HL-60/S4 treated with phorbol 12-myristate 13-acetate at 8.2 ng/mL for 4 days and 3 days (cell line): ENCODE results near the gene LRRC14B.
"Not testable (repeated sequence)": the region's sequence is repeated elsewhere in the genome, so short reads cannot be mapped to it uniquely, and the experiment has no call there.

Experiments used
- in situ Hi-C: fragments of 300-500 bp; cut with MboI; formaldehyde crosslinking; loops from 2 replicates; pipeline ENCODE4 v1.15.0; 2022; ENCODE audit warnings: low sequenced_read_pairs

LRRC14B gene

DNA sequence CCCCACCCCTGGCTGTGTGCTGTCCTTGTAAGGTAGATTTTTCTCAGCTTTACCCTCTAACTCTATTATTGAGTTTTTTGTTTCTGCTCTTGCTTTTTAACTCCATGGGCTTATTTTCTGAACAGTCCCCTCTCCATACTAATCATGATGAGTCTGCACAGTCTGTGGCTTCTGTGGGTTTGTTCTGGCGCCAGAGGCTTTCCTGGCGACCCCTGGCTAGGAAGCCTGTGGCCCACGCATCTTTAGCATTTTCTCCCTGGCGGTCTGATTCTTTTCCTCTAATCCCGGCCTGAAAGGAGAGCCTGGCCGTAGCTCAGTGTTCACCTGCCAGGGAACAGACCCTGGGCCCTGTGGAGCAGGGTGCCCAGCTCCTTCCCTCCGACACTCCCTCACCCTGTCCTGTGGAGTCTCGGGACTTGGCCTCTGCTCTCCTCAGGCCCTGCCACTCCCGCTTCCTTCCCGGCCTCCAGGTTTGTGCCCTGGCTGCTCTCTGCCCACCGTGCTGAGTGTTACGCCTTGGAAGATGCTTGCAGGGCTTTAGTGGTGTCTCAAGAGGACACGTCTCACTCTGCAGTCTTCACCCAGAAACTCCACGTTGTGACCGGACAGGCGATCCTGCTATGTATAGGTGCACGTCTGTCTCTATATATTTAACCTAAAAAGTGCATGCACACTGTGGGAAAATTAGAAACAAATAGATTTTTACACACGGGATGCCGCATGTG lies 31.7 kb upstream of the LRRC14B start:
- in situ Hi-C loops, result no loop called here

DNA sequence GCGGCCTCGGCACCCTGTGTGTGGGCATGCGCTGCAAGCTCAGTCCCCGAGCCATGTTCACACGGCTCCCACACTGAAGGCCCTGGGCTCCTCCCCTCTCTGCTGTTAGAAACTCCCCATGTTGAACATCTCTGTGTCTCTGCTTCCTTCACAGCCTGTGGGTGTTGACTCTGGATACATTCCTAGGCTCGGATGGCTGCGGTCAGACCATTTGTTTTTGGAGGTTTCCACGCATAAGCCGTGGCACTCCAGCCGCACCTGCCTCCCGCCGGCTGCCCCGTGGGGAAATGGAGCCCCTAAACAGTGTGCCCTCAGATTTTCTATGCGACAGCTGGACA lies 31.2 kb upstream of the LRRC14B start:
- in situ Hi-C loops, result no loop called here

DNA sequence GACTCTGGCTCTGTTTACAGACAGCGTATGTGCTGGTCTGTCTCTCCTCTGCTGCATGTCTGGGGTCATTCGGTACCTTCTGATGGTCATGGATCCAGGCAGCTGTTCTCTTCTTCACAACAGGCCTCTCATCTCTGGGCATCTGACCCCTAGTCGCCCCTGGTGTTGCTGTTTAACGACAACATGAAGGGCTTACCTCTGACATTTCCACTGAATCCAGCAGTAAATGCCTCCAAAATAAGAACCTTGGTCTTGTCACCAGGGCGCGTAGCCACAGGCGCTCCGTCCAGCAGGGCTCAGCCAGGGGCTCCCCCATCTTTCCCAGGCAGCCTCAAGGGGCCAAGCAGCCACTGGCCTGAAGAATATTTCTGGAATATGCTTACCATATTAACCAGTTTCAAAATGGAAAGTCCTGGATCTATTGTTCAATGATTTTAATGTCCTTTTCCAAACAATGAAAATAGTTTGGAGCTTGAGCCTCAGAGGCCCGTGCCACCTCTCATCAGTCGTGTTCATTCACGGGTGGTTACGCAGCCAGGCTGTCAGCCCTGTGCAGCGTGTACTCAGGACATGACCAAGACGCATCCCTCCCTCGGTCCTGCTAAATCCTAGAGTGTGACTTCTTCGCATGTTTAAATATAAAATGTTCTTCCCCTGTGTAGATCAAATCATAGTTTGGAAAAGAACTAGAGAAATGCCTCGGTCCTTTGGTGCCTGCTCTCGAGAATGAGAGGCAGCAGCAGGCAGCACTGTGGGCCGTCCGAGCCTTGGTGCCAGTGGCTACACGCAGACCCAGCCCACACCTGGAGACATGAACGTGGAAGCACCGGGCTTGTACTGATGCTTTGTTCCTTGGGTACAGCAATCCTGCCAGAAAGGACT lies 30.1 kb upstream of the LRRC14B start:
- in situ Hi-C loops, result no loop called here

DNA sequence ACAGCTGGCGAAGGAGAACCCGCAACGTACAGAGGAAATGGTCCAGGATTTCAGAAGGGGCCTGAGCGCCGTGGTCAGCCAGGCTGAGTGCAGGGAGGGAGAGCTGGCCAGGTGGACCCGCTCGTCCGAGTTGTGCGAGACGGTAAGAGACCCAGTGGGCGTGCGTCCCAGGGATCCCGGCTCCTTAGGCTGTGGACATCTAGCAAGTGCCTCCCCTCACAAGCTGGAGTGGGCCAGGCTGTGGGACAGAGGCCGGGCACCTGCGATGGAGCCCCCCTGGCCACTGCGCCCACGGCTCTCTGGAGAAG lies 29.5 kb upstream of the LRRC14B start:
- in situ Hi-C loops, result no loop called here

DNA sequence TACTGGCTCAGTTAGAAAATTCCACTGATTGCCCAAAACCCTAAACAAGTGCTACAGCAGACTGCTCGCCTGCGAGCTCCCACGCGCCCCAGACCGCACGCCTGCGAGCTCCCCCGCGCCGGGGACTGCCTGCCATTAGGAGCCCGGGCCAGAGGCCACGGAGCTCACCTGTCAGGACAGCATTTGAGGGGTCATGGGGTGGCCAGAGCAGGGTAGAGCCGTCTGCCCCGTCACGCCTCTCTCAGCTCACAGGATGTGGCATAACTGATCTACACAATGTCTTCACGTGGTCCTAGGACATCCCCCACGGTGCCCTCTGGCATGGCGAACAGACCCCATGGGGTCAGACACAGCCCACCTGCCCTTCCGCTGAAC lies 29.1 kb upstream of the LRRC14B start:
- in situ Hi-C loops, result no loop called here

DNA sequence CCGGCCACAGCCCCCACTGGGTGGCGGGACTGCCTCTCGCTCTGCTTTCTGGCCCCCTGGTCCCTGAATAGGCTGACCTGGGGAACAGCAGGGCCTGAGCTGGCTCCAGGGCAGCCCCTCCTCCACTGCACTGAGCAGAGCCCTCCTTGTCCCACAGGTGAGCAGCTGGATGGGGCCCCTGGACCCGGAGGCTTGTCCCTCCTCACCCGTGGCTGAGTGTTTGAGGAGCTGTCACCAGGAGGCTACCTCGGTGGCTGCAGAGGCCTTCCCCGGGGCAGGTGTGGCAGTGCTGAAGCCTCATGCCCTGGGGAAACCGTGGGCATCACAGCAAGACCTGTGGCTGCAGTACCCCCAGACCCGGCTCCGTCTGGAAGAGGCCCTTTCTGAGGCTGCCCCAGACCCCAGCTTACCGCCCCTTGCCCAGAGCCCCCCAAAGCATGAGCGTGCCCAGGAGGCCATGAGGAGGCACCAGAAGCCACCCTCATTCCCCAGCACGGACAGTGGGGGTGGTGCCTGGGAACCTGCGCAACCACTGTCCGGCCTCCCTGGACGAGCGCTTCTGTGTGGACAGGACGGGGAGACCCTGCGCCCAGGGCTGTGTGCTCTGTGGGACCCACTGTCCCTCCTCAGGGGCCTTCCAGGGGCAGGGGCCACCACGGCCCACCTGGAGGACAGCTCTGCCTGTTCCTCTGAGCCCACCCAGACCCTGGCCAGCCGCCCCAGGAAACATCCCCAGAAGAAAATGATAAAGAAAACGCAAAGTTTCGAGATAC lies 28.5 kb upstream of the LRRC14B start:
- in situ Hi-C loops, result no loop called here

DNA sequence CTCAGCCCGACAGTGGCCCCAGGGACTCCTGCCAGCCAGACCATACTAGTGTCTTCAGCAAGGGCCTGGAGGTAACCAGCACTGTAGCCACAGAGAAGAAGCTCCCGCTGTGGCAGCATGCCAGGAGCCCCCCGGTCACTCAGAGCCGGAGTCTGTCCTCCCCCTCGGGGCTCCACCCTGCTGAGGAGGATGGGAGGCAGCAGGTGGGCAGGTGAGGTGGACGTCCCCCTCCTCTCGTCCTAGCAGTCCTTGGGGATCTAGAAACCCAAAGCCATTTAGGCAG lies 28.0 kb upstream of the LRRC14B start:
- in situ Hi-C loops, result no loop called here

DNA sequence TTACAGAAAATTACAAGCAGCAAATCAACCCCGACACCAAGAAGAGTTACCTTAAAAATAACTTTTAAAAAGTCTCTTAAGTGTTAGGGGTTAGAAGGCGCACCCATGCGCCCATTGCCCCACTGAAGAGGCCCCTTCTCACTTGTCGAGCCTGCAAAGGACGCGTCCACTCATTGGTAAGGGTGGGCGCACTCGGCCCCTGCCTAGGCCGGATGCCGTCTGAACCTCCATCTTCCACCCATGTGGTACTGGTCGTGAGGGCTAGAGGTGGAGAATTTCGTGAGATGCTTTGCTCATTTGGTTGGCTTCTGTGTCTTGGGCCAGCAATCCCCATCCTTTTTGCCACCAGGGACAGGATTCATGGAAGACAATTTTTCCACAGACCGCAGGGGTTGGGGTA lies 27.5 kb upstream of the LRRC14B start:
- in situ Hi-C loops, result no loop called here

DNA sequence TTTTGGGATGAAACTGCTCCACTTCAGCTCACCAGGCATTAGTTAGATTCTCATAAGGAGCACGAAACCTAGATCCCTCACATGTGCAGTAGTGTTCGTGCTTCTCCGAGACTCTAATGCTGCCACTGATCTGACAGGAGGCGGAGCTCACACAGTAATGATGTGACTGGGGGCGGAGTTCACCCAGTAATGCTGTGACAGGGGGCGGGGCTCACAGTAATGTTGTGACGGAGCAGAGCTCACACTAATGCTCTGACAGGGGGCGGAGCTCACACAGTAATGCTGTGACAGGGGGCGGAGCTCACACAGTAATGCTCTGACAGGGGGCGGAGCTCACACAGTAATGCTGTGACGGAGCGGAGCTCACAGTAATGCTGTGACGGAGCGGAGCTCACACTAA lies 27.1 kb upstream of the LRRC14B start:
- in situ Hi-C loops, result no loop called here

DNA sequence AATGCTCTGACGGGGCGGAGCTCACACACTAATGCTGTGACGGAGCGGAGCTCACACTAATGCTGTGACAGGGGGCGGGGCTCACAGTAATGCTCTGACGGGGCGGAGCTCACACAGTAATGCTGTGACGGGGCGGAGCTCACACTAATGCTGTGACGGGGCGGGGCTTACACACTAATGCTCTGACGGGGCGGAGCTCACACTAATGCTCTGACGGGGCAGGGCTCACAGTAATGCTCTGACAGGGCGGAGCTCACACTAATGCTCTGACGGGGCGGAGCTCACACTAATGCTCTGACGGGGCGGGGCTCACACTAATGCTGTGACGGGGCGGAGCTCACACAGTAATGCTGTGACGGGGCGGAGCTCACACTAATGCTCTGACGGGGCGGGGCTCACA lies 26.5 kb upstream of the LRRC14B start:
- in situ Hi-C loops, result not testable (repeated sequence)

DNA sequence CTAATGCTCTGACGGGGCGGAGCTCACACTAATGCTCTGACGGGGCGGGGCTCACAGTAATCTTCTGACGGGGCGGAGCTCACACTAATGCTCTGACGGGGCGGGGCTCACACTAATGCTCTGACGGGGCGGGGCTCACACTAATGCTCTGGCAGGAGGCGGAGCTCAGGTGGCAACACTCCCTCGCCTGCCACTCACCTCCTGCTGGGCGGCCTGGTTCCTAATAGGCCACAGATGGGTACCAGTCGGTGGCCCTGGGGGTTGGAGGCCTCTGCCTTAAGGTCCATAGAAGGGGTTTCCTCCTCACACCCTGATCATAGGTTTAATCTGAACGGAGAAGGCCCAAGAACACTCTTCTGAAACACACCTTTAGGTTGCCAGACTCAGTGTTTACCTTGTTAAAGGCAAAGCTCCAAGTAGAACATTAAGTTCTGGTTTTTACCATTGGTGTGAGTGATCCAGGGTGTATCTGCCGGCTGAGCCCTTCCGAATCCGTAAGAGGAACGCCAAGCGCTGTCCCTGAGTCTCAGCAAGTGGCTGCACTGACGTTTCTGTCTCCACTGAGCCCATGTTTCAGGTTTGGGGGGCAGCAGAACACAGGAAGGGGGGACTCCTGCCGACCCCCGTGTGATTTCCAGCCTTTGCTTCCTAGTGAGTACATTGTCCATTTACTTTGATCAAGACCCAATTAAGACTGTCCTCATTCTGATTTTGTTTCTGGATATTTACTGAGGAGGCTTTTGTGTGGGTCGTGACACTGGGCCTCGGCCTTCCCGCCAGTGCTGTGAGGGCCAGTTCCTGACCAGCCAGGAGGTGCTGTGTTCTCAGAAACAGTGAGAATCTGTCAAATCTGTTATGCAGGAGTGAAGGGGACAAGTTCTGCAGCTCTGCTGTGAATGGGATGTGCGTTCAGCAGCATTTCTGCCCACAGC lies 24.6 kb upstream of the LRRC14B start:
- in situ Hi-C loops, result no loop called here

DNA sequence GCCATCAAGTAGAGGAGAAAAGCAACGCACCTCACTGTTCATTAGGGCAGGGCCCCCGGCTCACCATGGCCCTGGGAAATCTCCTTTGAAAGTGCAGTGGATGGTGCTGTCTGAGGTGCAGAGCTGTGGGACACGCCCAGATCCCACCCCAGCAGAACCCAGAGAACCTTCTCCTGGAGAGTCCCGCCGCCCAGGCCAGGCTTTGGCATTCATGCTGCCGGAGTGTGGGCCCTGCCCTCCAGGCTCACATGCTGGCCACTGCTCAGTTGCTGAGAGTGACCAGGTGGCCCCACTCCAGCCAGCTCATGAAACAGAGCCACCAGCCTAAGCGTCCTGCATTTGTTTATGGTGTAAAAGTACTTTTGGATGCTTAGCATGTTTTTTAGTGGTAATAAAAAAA lies 23.8 kb upstream of the LRRC14B start:
- in situ Hi-C loops, result no loop called here

DNA sequence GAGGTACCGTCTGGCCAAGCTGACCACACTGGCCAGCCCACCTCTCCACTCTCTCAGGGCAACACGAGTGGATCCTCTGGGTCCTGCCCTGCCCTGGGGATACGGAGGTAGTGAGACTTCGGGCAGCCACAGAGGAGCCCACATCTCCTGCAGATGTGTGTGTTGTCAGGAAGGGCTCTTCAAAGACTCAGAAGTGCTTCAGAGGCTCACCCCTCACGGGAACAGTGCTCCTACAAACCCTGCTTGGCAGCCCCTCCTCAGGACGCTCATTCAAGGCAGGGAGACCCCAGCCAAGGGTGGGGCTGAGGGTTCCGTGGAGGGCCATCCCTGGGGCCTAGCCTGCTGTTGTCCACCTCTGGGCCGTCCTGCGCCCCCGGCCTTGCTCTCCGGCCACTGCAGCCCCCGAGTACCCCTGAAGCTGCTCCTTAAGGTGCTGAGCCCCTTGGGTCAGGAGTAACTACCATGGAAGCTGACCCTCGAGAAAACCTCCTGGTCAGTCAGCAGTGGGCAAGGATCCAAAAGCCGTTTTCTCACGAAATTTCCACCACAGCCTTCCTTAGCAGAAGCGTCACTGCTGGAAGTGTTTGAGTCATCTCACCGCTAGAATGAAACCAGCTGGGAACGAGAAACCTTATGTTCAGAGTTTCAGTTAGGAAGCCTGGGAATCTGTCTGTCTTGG lies 23.2 kb upstream of the LRRC14B start:
- in situ Hi-C loops, result no loop called here

DNA sequence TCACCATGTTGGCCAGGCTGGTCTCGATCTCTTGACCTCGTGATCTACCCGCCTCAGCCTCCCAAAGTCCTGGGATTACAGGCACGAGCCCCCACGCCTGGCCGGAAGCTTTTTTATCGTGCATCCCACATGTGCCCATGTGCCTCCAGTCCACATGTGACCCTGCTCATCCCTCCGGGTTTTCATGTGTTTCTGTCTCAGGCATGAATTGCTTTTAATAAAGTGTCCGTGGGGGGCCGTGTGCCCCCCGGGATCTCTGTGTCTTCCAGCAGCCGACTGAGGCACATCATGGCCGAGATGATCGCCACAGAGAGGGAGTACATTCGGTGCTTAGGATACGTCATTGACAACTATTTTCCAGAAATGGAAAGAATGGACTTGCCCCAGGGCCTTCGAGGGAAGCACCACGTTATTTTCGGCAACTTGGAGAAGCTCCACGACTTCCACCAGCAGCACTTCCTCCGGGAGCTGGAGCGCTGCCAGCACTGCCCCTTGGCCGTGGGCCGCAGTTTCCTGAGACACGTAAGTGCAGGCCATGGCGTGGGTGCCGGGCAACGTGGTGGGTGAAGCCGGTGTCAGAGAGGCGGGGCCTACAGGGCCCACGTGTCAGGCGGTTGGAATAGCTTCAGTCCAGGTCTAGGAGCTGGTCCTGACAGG lies 22.1 kb upstream of the LRRC14B start:
- in situ Hi-C loops, result no loop called here

DNA sequence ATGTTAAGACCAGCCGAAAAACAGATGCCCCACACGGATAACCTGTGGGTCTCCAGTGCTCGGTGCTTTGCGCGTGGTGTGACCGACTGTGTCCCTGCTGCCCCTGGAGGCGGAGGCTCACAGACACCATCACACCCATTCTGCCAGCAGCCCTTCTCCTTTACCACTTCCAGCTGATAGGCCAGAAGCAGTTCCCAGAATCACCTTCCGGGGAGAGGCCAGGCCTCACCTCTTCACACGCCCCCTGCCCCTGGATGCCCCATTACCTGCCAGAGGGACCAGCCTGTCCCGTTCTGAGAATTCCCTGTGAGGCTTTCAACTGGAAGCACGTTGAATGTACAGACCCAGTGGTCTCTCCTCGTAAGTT lies 21.6 kb upstream of the LRRC14B start:
- in situ Hi-C loops, result no loop called here

DNA sequence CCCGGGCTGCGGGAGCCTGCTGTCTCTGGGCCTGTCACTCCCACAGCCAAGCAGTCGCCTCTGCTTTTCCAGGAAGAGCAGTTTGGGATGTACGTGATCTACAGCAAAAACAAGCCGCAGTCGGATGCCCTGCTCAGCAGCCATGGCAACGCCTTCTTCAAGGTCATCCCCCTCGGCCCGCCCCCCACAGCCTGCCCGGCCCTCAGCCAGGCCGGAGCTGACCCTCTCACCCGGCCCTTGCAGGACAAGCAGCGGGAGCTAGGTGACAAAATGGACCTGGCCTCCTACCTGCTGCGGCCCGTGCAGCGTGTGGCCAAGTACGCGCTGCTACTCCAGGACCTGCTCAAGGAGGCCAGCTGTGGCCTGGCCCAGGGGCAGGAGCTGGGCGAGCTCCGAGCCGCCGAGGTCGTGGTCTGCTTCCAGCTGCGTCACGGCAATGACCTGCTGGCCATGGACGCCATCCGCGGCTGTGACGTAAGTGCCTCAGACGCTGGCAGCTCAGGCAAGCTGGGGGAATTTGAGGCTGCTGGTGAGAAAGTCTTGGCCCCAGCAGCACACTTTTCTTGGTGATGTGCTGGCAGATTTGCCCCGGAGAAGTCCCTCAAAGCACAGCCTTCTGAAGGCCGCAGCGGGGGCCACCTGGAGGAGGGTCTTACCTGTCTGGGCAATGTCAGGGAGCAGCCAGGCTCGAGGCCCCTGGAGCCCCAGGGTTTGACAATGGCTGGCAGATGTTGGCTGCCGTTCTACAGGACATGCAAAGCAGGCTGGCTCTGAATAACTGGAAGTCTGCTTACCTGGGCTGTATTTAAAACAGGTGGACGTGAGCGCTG lies 20.1 kb upstream of the LRRC14B start:
- in situ Hi-C loops, result no loop called here

DNA sequence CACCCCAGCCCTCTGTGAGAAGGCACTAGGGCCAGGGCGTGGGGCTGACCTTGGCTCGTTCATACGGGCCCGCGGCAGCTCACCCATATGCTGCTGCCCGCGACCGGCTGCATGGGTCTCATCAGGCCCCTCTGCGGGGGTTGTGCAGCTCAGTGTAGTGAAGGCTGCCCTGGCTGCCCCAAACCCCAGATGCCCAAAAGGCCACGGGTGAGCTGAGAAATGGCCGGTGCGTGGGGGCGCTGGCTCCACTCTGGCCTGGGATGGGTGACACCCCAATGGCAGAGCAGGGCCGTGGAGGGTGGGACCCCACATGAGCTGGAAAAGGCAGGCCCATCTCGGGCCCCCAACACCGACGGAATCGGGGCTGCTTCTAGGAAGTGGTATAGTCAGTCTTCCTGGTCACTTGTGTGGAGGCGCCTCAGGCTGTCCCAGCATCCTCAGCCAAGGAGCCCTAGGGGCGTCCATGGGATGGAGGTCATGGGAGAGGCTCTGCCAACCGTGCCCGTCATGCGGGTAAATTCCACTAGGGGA lies 19.4 kb upstream of the LRRC14B start:
- in situ Hi-C loops, result no loop called here

DNA sequence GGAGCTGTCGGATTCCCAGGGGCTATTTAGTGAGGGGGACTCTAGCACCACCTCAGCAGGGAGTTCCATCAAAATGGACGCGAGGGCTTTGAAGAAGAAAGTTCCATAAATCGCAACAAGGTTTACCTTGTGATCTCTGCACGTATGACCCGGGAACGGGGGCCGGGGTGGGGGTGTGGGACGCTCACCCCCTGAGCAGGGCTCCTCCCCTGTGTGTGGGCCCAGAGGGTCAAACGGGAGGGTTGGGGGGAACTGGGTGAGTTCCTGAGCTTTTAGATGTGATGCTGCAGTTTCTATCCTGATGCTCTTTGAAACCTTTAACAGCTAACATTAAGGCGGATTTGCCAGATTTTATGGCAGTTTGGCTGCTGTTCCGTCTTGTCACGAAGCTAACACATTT lies 18.9 kb upstream of the LRRC14B start:
- in situ Hi-C loops, result no loop called here

DNA sequence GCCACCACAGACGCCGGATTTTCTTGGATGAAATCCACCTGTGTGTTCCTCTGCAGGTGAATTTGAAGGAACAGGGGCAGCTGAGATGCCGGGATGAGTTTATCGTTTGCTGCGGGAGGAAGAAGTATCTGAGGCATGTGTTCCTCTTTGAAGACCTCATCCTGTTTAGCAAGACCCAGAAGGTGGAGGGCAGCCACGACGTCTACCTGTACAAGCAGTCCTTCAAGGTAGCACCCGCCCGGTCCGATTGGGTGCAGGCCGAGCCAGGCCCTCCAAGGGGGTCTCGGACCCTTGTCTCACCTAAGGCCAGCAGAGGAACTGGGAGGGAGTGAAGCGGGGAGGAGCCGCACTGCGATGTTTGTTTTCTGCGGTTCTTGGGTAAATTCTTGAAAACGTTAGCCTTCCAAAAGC lies 18.4 kb upstream of the LRRC14B start:
- in situ Hi-C loops, result no loop called here
